ENCODE measurements around the gene PPARA. TPM values are rescaled to one million over a fixed set of nuclear protein-coding genes. Genes with fewer than 3 reads are reported as not detected.

Gene PPARA
- polyA plus RNA-seq, 1 experiment, result 10.3 TPM

DNA sequence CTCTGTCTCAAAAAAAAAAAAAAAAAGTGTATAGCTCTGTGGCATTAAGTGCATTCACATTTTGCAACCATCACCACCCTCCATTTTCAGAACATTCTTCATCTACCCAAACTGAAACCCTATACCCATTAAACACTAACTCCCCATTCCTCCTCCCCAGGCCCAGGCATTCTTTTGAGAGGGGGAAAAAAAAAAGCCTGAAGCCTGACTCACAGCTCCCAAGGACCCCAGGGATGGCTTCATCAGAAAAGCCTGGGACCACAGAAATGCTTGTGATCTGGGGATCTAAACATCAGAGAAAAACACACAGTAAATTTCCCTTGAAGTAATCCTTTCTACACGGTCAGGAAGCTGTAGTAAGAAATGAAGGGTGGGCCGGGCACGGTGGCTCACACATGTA, 135.7 kb downstream of the PPARA start:
- ChIA-PET CTCF (no interaction called here), POLR2A (no interaction called here)
- Histone ChIP-seq H3K4me3 (ENCODE audit: low read depth, low read length) (no peak overlapping the region), H3K36me3 (ENCODE audit: control insufficient read depth, insufficient read depth, low read length) (peaks cover 35% of the 10 kb centered on the region), H3K27me3 (ENCODE audit: control insufficient read depth, insufficient read depth, low read length) (no peaks in the 10 kb centered on the region)
- TF ChIP-seq, protein P1, sequence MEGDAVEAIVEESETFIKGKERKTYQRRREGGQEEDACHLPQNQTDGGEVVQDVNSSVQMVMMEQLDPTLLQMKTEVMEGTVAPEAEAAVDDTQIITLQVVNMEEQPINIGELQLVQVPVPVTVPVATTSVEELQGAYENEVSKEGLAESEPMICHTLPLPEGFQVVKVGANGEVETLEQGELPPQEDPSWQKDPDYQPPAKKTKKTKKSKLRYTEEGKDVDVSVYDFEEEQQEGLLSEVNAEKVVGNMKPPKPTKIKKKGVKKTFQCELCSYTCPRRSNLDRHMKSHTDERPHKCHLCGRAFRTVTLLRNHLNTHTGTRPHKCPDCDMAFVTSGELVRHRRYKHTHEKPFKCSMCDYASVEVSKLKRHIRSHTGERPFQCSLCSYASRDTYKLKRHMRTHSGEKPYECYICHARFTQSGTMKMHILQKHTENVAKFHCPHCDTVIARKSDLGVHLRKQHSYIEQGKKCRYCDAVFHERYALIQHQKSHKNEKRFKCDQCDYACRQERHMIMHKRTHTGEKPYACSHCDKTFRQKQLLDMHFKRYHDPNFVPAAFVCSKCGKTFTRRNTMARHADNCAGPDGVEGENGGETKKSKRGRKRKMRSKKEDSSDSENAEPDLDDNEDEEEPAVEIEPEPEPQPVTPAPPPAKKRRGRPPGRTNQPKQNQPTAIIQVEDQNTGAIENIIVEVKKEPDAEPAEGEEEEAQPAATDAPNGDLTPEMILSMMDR (IDR thresholded peaks at IDR 0.05; ENCODE audit: insufficient read depth, low read depth, low read length), result no peak
- DNase-seq (ENCODE audit: low read depth), result no peak

DNA sequence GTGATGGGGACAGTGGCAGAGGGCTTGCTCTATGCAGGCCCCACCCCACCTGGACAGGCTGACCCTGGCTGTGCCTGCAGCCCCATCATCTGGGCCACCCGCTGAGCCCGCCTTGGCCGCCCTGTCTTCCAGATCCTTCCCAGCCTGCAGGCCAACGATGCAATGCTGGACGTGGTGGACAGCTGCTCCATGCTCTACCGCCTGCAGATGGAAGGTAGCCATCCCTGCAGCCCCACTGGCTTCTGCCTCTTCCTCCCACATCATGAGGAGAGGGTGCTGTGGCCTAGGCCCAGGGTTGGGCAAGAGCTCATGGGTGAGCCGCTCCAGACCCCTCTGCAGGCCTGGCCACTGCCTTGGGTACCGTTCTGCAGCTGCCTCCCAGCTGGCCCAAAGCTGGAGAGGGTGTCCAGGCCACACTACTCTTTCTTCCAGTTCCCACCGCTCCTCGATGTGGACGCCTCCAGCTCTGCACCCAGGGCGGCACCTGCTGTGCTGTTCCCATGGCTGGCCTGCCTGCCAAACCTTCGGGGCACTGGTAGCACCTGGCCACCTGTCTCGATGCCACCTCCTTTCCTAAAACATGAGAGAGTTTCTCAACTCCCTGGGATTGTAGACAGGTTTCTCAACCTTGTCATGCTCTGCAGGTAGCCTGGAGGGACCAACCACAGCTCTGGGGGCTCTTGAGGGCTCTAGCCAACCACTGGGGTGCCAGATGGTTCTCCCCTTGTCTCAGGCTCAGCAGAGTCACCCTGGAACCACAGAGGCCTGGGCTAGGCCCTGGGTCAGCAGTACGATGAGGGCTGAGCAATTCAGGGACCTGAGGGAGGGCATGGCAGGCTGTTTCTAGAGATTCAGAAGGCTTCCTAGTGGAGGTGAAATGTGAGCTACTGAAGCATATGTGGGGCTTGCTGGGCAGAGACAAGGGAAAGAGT, 136.9 kb downstream of the PPARA start:
- no peak for DNase-seq (ENCODE audit: low read depth)
- ChIA-PET CTCF (no interaction called here), POLR2A (no interaction called here)
- H3K27me3 ChIP-seq (ENCODE audit: control insufficient read depth, insufficient read depth, low read length), result no peaks in the 10 kb centered on the region
- no peak overlapping the region for H3K4me3 ChIP-seq (ENCODE audit: low read depth, low read length)
- TF ChIP-seq, protein P1 (IDR thresholded peaks at IDR 0.05; ENCODE audit: insufficient read depth, low read depth, low read length), result no peak
- peaks cover 30% of the 10 kb centered on the region for H3K36me3 ChIP-seq (ENCODE audit: control insufficient read depth, insufficient read depth, low read length)

DNA sequence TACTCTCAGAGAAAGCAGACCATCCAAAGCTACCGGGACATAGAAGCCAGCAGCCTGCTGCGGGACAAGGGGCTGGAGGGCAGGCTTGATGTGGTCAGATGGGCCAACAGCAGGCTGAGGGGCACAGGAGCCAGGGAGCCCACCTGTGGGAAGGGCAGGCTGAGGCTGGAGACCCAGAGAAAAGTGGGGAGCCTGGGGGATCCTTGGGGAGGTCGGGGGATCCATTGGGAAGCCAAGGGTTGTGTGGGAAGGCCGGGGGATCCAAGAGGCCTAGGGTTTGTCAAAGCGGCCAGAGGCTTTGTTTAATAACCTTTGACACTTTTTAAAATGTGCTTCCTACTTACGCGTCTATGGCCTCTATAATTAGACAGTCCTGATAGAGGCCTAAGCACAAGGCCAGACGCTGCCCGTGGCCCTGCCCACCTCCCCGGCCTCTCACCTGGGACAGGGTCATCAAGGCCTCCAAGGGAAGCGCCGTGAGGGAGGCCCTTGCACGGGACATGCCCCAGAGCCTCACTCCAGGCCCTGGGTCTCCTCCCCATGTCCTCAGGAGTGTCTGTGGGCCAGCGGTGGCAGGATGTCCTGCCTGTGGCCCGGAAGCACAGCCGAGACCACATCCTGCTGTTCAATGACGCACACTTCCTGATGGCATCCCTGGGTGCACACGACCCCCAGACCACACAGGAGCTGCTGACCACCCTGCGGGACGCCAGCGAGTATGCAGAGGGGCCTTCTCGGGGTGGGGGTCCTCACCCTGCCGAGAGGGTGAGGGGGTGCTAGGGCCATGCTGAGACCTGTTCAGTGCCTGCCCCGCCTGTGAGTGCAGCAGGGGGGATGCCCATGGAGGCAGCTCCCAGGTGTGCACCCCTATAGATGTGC, 137.8 kb downstream of the PPARA start:
- CTCF ChIA-PET, result no interaction called here
- Histone ChIP-seq H3K27me3 (ENCODE audit: control insufficient read depth, insufficient read depth, low read length) (no peaks in the 10 kb centered on the region), H3K36me3 (ENCODE audit: control insufficient read depth, insufficient read depth, low read length) (peaks cover 29% of the 10 kb centered on the region), H3K4me3 (ENCODE audit: low read depth, low read length) (no peak overlapping the region)
- DNase-seq (ENCODE audit: low read depth), result no peak
- POLR2A ChIA-PET, result no interaction called here
- TF ChIP-seq, protein P1 (IDR thresholded peaks at IDR 0.05; ENCODE audit: insufficient read depth, low read depth, low read length), result no peak

DNA sequence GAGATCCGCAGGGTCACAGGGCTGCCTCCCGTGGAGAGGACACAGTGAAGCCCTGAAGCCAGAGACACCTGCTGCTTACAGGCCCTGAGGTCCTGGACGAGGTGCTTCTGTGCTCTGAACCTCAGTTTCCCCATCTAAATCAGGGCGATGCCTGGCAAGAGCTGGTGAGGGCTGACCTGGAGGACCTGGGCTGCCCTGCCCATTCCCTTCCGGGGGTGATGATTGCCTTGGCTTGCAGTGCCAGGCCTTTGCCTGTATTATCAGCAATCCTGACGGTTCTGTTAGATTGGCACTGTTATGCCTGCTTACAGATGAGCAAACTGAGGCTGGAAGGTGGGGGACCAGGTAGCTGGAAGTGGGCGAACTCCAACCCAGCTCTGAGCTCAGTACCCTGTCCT, 138.5 kb downstream of the PPARA start:
- no peak overlapping the region for H3K4me3 ChIP-seq (ENCODE audit: low read depth, low read length)
- H3K36me3 ChIP-seq (ENCODE audit: control insufficient read depth, insufficient read depth, low read length), result peaks cover 29% of the 10 kb centered on the region
- DNase-seq (ENCODE audit: low read depth), result no peak
- CTCF ChIA-PET, result interaction anchor here (1.0 kb wide), 1 partner anchor 167 kb away, joined by 3 read pairs; no protein-coding TSS in a partner anchor
- H3K27me3 ChIP-seq (ENCODE audit: control insufficient read depth, insufficient read depth, low read length), result no peaks in the 10 kb centered on the region
- POLR2A ChIA-PET, result no interaction called here
- TF ChIP-seq, protein P1 (IDR thresholded peaks at IDR 0.05; ENCODE audit: insufficient read depth, low read depth, low read length), result no peak
